Chondrocyte (in vitro differentiated cells): ENCODE measurements around the gene TMEM151A. TPM values are rescaled to one million over a fixed set of nuclear protein-coding genes. Genes with fewer than 3 reads are reported as not detected.

Source experiments
- DNase-seq: peaks from one replicate; pipeline ENCODE4 v3.0.0; 2021; ENCODE audit warnings: mixed read lengths, low spot score
- H3K27ac Mint-ChIP-seq: one replicate; pipeline ENCODE4 v1.8.0; 2021; ENCODE audit warnings: mild to moderate bottlenecking, moderate library complexity, mixed read lengths; ENCODE audit not compliant: unreplicated experiment
- H3K27me3 Mint-ChIP-seq: 2 replicates; pipeline ENCODE4 v1.8.0; 2021; ENCODE audit warnings: low read depth, mixed read lengths
- H3K36me3 Mint-ChIP-seq: 2 replicates; pipeline ENCODE4 v1.8.0; 2021; ENCODE audit warnings: low read depth, mixed read lengths
- H3K4me1 Mint-ChIP-seq: 2 replicates; pipeline ENCODE4 v1.8.0; 2021; ENCODE audit warnings: low read depth, mild to moderate bottlenecking, mixed read lengths
- H3K4me3 Mint-ChIP-seq: one replicate; pipeline ENCODE4 v1.8.0; 2021; ENCODE audit warnings: mild to moderate bottlenecking, moderate library complexity, mixed read lengths; ENCODE audit not compliant: unreplicated experiment
- H3K9me3 Mint-ChIP-seq: 2 replicates; pipeline ENCODE4 v1.8.0; 2021; ENCODE audit warnings: low read depth, mixed read lengths
- total RNA-seq: library from RNA; stranded (reverse); gene quantifications from 3 replicates; pipeline ENCODE4 v1.2.1, GENCODE V29; 2021
- TF ChIP-seq, protein P1 (sequence below): fragments of 200-600 bp; sonication (generic); IDR thresholded peaks from 2 replicates; pipeline ENCODE4 v1.5.0; 2021; ENCODE audit warnings: antibody characterized with exemption, mild to moderate bottlenecking, moderate library complexity

The TMEM151A gene
- total RNA-seq, 1 donor from 2014 or later, result 4.7 TPM

DNA sequence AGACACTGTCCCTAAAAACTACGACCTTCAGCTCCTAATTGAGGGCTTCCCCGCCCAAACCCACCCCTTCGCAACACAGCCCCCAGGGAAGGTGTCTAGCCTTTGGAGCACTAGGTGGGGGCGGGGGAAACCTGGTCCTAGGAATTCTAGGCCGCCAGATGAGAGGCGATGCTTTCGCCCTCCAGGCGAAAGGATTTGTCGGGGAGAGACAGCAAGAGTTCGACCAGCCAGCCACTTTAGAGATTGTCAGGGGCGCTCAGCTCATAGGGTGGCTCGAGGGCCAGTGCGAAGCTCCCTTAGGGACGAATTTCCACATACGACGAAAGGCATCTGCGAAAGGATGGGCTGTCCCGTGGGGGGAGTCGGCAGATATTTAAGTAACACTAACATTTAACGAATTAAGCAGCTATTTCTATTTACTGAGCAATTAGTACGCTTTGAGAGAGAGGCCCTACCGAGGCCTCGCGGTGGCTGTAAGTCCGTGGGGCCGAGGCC, 19.8 kb downstream of the TMEM151A start:
- H3K36me3 Mint-ChIP-seq, result no peaks in the 10 kb centered on the region
- peak overlapping the region; percentile 99 for H3K27ac Mint-ChIP-seq
- TF ChIP-seq, protein P1, sequence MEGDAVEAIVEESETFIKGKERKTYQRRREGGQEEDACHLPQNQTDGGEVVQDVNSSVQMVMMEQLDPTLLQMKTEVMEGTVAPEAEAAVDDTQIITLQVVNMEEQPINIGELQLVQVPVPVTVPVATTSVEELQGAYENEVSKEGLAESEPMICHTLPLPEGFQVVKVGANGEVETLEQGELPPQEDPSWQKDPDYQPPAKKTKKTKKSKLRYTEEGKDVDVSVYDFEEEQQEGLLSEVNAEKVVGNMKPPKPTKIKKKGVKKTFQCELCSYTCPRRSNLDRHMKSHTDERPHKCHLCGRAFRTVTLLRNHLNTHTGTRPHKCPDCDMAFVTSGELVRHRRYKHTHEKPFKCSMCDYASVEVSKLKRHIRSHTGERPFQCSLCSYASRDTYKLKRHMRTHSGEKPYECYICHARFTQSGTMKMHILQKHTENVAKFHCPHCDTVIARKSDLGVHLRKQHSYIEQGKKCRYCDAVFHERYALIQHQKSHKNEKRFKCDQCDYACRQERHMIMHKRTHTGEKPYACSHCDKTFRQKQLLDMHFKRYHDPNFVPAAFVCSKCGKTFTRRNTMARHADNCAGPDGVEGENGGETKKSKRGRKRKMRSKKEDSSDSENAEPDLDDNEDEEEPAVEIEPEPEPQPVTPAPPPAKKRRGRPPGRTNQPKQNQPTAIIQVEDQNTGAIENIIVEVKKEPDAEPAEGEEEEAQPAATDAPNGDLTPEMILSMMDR, result no peak
- no peaks in the 10 kb centered on the region for H3K9me3 Mint-ChIP-seq
- no peaks in the 10 kb centered on the region for H3K27me3 Mint-ChIP-seq
- peaks cover 34% of the 10 kb centered on the region for H3K4me1 Mint-ChIP-seq
- peak overlapping the region; percentile 85 for H3K4me3 Mint-ChIP-seq
- no peak for DNase-seq

DNA sequence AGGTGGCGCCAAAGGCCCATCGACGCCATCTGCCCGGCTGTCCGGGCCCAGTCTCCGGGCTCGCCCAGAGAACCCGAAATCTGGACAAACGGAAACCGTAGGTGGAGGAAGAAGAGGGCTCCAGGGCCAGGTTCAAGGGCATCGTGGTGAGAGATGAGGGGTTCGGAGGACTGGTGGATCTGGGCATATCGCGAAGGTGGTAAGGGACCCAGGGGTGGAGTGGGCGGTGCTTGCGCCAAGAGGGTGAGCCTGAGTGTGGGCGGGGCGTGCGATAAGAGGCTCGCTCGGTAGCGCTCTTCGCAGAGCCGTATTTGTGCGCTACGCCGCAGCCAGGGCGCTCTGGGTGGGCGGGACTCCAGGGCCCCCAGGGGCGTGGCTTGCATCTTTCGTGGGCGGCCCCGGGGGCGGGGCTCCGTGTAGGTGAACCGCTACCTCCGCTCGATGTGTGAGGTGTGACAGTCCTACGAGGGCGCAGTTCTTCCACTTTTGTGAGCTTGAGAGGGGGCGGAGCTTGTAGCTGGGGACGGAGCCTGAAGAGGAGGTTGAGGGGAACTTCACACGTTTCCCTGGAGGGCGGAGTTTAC, 20.4 kb downstream of the TMEM151A start:
- H3K9me3 Mint-ChIP-seq, result no peaks in the 10 kb centered on the region
- peak overlapping the region; percentile 99 for H3K27ac Mint-ChIP-seq
- DNase-seq, result no peak
- H3K4me1 Mint-ChIP-seq, result peaks cover 35% of the 10 kb centered on the region
- peak overlapping the region; percentile 85 for H3K4me3 Mint-ChIP-seq
- no peaks in the 10 kb centered on the region for H3K27me3 Mint-ChIP-seq
- H3K36me3 Mint-ChIP-seq, result no peaks in the 10 kb centered on the region
- TF ChIP-seq, protein P1, result peak; percentile 98

DNA sequence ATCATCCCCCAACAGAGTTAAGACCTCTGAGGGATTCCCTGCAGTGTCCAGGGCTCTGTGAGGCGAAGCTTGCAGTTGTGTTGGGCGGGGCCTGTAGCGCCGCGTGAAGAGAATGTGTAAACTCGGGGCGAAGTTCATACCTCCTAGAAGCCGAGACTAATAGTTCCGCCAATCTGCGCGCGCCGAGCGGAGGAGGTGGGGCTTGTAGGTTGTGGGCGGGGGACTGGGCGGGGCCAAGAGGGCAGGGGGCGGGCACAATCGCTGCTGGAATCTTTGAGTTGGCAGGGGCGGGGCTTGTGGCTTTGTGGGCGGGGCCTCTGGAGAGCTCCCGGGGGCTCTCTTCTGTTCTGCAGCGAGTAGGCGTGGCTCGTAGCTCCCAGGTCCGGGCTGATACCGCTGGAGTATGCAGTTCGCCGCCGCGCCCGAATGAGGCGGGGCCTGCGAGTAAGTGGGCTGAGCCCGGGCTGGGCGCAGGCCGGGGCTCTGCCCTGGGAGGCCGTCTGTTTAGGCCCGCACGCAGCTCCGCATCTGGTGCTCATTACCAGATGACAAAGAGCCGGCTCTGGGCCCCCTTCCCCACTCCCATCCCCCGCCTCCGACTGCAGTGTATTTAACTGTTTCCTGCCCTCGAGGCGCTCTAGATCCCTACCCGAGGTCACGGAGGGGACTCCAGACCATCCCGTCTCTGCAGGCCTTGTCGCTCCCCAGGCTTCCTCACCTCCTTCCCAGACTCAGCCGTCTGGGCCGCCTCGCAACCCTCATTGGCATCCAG, 21.0 kb downstream of the TMEM151A start:
- H3K9me3 Mint-ChIP-seq, result no peaks in the 10 kb centered on the region
- peak; percentile 99 for DNase-seq
- H3K4me1 Mint-ChIP-seq, result peaks cover 42% of the 10 kb centered on the region
- H3K4me3 Mint-ChIP-seq, result peak overlapping the region; percentile 85
- H3K27me3 Mint-ChIP-seq, result no peaks in the 10 kb centered on the region
- H3K27ac Mint-ChIP-seq, result peak overlapping the region; percentile 99
- H3K36me3 Mint-ChIP-seq, result no peaks in the 10 kb centered on the region
- TF ChIP-seq, protein P1, result no peak

DNA sequence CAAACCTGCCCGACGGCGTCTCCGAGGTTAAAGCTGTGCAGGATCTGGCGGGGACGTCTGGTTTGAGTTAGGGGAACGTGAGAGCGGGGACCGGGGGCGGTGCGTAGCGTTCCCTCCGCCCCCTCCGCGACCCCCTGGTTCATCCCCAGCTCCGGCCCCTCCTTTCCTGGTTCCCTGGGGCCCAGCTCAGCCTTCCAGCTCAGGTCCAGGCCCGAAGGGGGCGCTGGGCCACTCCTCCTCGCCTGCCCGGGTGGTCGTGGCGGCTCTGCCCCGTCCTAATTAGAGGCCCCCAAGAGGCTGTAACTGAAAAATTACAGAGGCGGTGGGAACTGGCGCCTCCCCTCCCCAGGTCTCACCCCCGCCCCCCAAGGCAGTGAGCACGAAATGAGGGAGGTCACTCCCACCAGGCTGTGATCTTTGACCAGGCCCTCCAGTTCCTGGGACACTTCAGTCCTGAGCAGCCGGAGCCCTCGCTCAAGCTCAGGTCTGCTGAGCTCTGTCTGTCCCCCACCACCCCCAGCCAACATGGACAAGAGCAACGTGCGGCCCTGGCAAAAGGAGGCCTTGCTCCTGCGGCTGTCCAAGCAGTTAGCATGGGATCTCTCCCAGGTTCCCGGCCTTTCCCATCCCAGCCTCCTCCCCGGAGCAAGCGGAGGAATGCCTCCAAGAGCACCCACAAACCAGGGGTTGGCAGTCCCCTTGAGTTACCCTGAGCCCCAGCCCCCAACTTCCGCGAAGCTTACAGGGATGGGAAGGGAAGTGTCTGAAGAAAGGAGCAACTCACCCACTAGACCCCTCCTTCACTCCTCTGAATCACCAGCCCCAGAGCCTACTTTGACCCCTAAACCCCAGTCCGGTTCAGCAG, 21.9 kb downstream of the TMEM151A start:
- no peaks in the 10 kb centered on the region for H3K9me3 Mint-ChIP-seq
- H3K4me3 Mint-ChIP-seq, result peak overlapping the region; percentile 85
- no peaks in the 10 kb centered on the region for H3K36me3 Mint-ChIP-seq
- peak overlapping the region; percentile 99 for H3K27ac Mint-ChIP-seq
- H3K27me3 Mint-ChIP-seq, result no peaks in the 10 kb centered on the region
- peaks cover 50% of the 10 kb centered on the region for H3K4me1 Mint-ChIP-seq
- TF ChIP-seq, protein P1, result peak; percentile 76
- no peak for DNase-seq

DNA sequence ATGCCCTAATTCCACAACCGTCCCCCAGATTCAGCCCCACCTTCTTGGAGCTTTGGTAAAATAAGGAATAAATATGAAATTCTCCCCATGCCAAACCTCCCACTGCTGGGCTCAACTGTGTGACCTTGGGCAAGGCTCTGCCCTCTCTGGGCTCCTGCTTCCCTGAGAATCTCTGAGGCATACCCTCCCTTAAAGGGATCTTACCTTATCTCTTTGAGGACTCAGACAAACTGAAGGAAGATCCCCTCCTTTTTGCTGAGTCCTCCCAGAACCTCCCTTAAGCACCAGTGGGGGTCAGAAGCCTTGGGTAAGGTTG, 22.4 kb downstream of the TMEM151A start:
- no peaks in the 10 kb centered on the region for H3K27me3 Mint-ChIP-seq
- H3K27ac Mint-ChIP-seq, result peak overlapping the region; percentile 99
- no peak for DNase-seq
- H3K4me1 Mint-ChIP-seq, result peaks cover 56% of the 10 kb centered on the region
- no peaks in the 10 kb centered on the region for H3K36me3 Mint-ChIP-seq
- H3K4me3 Mint-ChIP-seq, result peak overlapping the region; percentile 85
- H3K9me3 Mint-ChIP-seq, result no peaks in the 10 kb centered on the region
- TF ChIP-seq, protein P1, result no peak
